Inflammatory macrophage (primary cell): ENCODE data around the gene ARPC5.

Experiments
- DNase-seq, 2 donors: peaks; one replicate each; pipeline ENCODE4 v3.0.0-alpha.2; 2020 to 2022

The ARPC5 gene

GRCh38 chr1:183609759-183610452 is 25.7 kb downstream of the ARPC5 start:
- DNase-seq = no peak

DNA sequence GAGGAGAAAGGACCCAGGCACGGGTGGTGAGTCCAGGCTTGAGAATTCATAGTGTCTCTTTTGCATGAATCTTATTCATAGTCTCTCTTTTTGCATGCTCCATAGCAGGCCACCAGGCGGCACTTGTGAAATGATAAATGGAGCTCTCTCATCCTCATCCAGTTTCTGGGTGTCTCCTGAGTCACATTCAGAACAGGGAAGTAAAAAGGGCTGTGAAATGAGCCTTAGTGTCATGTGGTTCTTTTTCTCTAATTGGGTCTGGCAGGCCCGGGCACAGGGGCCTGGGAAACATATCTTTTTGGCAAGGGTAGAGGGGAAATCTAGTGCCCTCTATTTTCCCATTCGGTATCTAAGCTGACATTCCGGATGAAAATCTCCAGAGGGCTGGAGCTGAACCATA is 26.3 kb downstream of the ARPC5 start:
- DNase-seq = peak; percentile 92 to 93

- DNase-seq = no peak
Observed at GRCh38 chr1:183607322-183607980, 28.1 kb downstream of the ARPC5 start.

DNA sequence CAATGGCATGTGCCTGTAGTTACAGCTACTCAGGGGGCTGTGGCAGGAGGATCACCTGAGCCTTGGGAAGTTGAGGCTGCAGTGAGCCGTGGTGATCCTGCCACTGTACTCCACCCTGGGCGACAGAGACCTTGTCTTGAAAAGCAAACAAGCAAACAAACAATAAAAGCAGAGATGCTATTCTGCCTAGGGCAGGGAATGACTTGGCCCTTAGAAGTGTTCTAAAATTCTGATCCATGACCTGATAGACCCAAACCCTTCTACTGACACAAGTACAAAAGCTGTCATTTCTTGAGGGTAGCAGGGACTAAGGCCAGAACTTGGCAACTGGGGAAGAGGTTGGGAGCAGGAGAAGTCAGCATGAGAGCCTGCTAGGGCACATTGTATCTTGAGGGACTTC is 29.7 kb downstream of the ARPC5 start:
- DNase-seq = no peak

- peak; percentile 82 to 84 for DNase-seq
Observed at GRCh38 chr1:183604815-183605214, 30.8 kb downstream of the ARPC5 start.

GRCh38 chr1:183604038-183604808 is 31.4 kb downstream of the ARPC5 start:
- peak; percentile 93 to 97 for DNase-seq

- peak in 1 of 2 donors; percentile 24 for DNase-seq
Observed at GRCh38 chr1:183602510-183602909, 33.1 kb downstream of the ARPC5 start.

- DNase-seq = peak; percentile 58 to 82
Observed at GRCh38 chr1:183600634-183601033, 34.9 kb downstream of the ARPC5 start.

GRCh38 chr1:183600136-183600535 is 35.4 kb downstream of the ARPC5 start:
- DNase-seq = peak; percentile 97

DNA sequence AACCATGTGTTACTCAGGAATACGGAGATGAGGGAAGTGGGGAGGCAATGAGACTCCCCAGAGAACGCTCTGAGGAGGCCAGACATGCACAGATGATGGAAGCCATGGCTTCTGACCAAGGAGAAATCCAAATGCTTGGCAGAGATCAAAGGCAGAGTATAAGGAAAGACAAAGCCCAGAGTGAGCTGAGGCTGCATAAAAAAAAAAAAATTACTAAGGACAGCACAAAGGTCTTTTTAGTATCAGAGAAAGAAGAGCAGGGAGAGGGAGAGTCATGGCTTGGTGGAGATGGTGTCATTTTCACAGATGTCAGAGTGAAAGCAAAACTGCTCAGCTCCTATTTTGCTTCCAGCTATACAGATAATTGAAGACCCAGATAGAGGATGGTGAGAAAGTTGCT is 37.2 kb downstream of the ARPC5 start:
- no peak for DNase-seq

DNA sequence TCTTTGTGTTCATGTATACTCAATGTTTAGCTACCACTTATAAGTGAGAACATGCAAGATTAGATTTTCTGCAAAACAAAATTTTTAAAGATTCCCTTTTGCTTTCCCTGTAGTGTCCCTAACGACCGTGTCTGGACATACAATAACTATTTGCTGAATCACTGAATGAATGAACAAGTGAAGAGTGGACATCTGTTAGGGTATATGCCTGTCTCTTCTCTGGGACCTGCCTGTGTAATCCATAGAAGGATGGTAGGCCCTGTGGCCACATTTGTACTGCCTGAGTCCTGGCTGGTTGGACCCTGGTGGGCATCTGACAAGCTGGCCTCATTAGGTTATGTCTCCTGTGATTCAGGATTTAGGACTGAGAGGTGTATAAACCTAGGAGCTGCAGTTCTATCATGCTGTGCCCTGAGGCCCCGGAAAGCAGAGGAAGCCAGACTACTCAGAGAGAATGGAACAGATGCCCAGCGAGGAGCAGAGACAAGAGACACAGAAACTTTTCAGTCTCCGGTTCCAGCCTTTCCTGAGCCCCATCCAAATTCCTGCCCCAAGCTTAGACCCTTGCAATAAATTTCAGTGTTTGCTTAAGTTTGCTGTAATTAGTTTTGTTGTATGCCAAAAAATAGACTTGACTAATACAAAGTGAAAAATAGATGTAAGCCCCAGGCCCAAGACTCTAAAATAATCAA is 37.8 kb downstream of the ARPC5 start:
- no peak for DNase-seq

DNA sequence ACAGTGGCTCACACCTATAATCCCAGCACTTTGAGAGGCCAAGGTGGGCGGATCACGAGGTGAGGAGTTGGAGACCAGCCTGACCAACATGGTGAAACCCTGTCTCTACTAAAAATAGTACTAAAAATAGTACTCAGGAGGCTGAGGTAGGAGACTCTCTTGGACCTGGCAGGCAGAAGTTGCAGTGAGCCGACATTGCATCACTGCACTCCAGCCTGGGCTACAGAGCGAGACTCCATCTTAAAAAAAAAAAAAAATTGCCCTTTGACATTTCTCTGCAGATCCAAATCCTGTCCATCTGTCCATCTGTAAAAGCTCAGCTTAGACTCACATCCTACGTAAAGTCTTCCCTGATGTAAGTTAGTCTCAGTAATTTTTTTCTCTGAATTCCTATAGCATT is 39.1 kb downstream of the ARPC5 start:
- no peak for DNase-seq

DNA sequence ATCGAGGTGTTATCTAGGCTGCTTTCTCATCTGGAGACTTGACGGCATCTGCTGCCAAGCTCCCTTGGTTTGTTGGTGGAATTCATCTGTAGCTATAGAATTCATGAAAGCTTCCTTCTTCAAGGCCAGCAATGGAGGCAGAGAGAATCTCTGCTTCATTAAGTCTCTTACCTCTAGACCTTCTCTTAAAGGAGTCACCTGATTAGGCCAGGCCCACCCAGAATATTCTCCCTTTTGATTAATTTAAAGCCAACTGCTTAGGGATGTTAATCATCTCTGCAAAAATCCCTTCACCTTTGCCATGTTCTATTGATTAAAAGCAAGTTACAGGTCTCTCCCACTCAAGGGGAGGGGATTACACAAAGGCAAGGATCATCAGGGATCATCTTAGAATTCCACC is 40.0 kb downstream of the ARPC5 start:
- no peak for DNase-seq

- DNase-seq = peak; percentile 87 to 90
Observed at GRCh38 chr1:183593356-183593755, 42.2 kb downstream of the ARPC5 start.

DNA sequence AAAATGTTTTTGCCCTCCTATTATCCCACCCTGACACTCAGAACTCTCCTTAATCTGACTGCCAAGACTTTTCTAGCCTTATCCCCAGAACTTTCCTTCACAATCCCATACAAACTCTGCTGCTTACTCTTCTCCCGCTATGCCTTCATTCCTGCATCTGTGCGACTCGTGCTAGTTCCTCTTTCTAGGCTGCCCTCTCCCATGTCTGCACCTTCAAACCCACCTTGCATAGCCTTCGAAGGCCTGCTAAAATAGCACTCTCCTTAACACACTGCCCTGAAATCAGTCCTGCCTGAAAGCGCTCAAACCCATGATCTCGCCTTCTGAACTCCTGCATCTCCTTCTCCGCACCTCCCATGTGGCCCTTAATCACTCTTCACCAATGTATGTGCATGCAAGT is 42.9 kb downstream of the ARPC5 start:
- peak in 1 of 2 donors; percentile 49 for DNase-seq

- DNase-seq = peak; percentile 93 to 98
Observed at GRCh38 chr1:183590244-183591191, 45.1 kb downstream of the ARPC5 start, which contains the start of gene NCF2. TSS of gene NCF2 (minus strand) at chr1:183590459. CDS start at chr1:183590329, 130 bp downstream.

DNA sequence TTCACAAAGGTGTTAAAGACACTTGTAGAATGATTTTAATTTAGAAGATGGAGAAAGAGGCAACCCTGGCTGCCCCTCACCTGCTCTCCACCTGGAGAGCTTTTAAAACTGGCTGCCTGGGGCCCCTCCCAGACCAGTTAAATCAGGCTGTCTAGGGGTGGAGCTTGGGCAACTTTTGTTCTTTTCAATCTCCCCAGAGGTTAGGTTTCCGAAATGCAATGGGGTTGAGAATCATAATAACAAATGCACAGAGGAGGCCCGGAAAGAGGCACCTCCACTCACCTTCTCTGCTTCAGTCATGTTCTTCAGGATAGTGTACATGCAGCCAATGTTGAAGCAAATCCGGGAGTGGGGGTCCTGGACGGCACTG is 45.7 kb downstream of the ARPC5 start:
- DNase-seq = peak; percentile 55 to 60

- DNase-seq = no peak
Observed at GRCh38 chr1:183589384-183589783, 46.2 kb downstream of the ARPC5 start.

- DNase-seq = peak; percentile 69 to 71
Observed at GRCh38 chr1:183588827-183589226, 46.8 kb downstream of the ARPC5 start.

- no peak for DNase-seq
Observed at GRCh38 chr1:183586926-183587325, 48.7 kb downstream of the ARPC5 start.

- DNase-seq = no peak
Observed at GRCh38 chr1:183586455-183586854, 49.1 kb downstream of the ARPC5 start.

DNA sequence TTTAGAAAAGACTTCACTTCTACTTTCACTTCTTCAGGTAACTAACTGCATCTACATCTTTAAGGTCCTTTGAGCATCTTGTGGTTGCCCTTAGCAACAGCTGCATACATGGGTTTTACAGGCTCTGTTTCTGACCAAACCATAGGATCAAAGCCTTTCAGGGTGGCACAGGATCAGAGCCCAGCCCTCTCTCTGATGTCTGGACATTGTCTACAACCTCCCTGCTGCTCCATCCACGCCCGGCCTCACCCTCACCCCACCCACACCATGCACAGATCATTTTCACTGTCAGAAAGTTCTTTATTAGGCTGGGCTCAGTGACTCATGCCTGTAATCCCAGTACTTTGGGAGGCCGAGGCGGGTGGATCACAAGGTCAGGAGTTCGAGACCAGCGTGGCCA is 50.5 kb downstream of the ARPC5 start:
- peak; percentile 55 to 70 for DNase-seq
